Activated T-cell treated with anti-CD3 and anti-CD28 coated beads, Interleukin-2, amount 50 U/mL, for 72 hours (primary cell): Measurements from ENCODE around the gene SACM1L. TPM values are rescaled to one million over a fixed set of nuclear protein-coding genes. Genes with fewer than 3 reads are reported as not detected.

Experiments used
- total RNA-seq, 2 donors: library from RNA; stranded (reverse); gene quantifications; one replicate each; pipeline ENCODE4 v1.2.3, GENCODE V29; 2022

Gene SACM1L
- total RNA-seq, 2 donors from 2014 or later, result 77.1 to 78.4 TPM

Other genes starting within 250 kb of the SACM1L start
- gene LIMD1, start 94.6 kb upstream of the SACM1L start, total RNA-seq, result 10 to 100 TPM; 32.3 to 33.7 TPM
- not detected for gene SLC6A20, start 107.1 kb downstream of the SACM1L start, total RNA-seq
- 1 to 10 TPM; 4.9 to 8.8 TPM for gene LZTFL1, start 152.7 kb downstream of the SACM1L start, total RNA-seq
- under 1 TPM in 1 of 2 donors, not detected in 1; 0.14 TPM for gene CCR9, start 197.1 kb downstream of the SACM1L start, total RNA-seq